Measurements from ENCODE around the gene PSMD1.
A peak's percentile ranks its signal among the peaks of the same experiment; 100 is the strongest.

Gene PSMD1

DNA sequence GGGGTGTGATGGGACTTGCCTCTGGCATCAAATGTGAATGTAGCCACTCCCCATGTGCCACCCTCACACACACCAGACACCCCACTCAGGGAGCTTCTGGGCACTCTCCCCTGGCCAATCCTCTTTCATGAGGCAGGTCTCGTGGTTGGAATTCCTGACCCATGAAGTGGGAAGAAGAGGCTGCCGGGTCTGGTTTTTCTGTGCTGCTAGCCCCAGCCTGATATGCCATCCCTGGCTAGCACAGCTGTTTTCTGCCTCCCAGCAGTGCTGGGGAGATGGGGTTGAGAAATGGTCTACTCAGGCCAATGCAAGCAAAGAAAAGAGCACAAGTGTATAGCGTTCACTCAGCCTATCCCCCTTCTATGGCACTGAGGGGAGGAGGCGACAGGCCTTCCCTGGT is 20.5 kb upstream of the PSMD1 start:
- DNase-seq (ENCODE audit: low read depth in 3 of 3), result no peak

DNA sequence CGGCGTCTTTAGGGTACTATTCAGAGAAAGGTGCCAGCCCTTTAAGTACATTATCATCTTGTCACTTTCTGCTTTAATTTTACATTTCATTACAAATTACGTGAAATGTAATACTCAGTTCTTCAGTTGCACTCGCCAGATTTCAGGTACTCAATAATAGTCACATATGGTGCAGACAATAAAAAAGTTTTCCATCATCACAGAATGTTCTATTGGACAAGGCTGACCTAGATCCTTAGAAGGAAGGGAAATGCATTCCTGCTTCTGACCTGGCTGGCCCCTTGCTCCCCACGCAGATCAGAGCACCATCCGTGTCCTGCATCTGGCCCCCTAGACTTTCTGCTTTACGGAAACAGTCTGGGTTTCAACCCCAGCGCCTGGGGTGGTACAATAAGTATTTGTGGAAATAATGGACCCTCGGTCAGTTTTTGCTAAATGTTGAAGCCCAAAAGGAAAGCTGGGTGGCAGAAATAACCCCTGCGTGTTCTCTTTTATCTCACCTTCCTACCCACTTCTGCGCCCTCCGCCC is 20.0 kb upstream of the PSMD1 start:
- DNase-seq (ENCODE audit: low read depth in 3 of 3), result no peak

DNA sequence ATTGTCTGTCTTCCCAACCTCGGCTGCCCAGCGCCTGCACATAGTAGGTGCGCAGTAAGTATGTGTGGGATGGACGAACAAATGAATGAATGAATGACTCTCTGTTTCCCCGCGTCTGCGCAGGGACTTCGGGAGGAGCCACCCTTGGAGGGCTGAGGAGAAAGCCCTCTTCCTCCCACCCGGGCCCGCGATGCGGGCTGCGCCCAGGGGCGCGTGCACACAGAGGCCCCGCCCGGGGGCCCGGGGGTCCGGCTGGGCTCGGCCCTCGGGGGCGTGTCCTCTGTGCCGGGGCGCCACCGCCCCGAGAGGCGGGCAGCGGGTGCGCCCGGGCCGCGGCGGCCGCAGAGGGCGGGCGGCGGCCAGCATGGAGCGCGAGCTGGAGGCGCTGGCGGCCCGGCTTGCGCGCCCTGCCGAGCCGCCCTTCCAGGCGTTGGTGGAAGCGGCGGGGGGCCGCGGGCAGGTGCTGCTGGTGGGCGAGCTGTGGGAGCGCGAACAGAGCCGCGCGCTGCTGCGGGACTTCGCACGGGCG is 19.4 kb upstream of the PSMD1 start, which contains the start of gene C2orf72:
Gene C2orf72 (plus strand): TSS at position 322 of the 529 bp plus-strand sequence. CDS start 43 bp downstream, at position 365.
- DNase-seq (ENCODE audit: low read depth in 3 of 3), result no peak

DNA sequence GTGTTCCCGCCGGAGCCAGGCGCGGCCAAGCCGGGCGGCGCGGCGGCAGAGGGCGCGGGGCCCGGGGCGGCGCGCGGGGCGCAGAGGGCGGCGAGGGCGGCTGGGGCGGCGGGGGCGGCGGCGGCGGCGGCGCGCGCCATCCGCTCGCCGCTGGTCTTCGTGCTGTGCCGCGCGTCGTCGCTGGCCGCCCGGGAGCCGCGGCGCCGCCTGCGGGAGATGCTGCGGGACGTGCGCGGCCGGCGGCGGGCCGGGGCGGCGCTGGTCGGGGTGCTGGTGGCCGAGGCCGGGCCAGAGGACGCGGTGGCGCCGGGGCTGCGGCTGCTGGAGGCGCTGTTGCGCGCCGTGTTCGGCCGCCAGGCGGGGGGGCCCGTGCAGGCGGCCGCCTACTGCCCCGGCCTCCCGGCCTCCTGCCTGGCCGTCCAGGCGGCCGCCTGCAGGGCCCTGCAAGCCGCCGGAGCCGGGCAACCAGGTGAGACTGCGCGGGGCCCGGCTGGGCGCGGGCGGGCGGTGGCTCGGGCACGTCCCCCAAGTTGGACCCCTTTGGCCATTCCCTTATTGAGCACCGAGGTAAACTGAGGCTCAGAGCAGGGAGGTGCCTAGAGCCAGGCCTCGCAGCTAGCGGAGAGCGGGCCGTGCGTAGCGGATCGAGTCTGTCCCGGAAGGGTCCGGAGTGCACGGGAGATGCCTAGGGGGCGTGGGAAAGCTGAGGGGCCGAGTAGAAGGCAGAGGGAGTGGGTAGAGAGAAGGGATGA is 18.8 kb upstream of the PSMD1 start:
- DNase-seq (ENCODE audit: low read depth in 3 of 3), result no peak

DNA sequence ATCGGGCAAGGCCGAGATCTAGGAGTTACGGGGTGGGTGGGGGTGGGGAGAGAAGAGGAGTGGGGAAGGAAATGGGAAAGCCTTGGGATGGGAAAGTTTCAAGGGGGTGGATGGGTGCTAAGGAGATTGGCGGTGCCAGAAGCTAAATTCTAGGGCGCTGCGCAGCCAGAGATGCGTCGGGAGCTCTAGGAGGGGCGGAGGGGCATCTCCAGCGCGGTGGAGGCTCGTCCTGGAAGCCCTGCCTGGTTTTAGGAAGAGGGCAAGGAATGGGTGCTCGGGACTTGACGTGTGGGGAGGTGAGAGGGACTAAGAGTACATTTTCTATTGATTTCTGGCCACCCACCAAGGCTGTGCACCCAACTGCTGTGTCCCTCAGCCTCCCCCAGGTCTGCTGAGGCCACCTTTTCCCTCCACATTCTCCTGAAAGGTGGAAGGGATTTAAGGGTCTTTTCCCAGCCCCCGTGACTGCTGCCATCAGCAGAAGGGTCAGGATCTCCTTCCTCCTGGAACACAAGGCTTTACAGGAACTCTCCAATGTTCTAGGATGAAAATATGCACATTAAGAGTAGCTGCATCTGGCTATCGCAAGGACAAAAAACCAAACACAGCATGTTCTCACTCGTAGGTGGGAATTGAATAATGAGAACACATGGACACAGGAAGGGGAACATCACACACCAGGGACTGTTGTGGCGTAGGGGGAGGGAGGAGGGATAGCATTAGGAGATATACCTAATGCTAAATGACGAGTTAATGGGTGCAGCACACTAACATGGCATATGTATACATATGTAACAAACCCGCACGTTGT is 18.0 kb upstream of the PSMD1 start:
- DNase-seq (ENCODE audit: low read depth in 3 of 3), result no peak

DNA sequence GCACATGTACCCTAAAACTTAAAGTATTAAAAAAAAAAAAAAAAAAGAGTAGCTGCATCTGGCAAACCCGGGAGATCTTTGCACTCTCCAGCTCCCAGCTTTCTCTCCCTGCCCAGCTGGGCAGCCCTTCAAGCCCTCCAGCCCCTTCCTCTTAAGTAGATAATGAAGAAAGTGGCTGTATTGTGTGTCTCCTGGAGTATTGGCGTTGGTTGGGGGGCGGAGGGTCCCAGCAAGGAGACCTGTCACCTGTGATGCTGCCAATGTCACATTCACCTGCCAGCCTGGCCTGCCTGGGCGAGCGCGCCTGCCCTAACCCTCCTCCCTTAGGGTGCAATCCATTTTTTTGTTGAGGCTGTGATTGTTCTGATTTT is 17.4 kb upstream of the PSMD1 start:
- no peak for DNase-seq (ENCODE audit: low read depth in 3 of 3)

DNA sequence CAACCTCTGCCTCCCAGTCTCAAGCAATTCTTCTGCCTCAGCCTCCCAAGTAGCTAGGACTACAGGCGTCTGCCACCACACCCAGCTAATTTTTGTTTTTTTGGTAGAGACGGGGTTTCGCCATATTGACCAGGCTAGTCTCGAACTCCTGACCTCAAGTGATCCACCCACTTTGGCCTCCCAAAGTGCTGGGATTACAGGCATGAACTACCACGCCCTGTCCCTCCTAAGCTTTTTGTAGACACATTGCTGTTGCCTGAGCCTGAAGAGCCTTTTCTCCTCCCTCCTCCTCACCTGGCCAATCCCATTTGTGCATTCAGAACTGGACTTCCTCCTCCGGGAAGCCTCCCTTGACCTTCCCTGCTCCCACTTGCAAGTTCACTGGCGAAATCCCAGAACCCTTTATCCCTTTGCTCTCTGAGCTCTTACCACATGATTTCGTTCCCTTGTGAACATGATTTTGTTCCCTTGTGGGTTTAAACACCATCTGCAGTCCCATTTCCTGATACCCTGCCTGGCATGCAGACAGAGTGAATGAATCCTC is 16.8 kb upstream of the PSMD1 start:
- no peak for DNase-seq (ENCODE audit: low read depth in 3 of 3)

DNA sequence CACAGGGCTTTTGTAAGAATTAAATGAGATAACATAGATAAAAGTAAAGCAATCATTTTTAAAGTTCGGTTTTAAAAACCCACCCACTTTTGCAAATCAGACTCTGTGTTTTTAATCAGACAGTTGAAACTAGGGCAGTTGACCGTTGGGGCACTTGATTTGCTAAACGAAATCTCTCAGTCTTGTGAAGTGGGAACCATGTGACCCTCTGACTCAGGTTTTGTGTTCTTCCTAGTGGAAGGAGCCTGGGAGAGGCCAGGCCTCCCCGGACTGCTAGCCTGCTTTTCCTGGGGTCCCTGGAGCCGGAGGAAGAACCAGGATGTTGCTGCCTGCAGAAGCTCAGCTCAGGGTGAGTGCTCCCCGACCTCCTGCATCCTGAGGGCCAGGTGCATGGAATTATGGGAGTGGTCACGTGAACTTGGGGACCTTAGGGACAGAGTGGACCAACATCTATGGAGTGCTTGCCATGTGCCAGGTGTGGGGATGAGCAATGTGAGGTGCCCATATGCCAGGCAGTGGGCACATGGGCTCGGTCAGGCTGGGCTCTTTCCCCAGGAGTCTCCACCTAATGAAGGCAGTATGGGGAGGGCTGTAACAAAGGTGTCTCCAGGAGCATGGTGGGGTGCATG is 15.5 kb upstream of the PSMD1 start:
- DNase-seq (ENCODE audit: low read depth in 3 of 3), result no peak

DNA sequence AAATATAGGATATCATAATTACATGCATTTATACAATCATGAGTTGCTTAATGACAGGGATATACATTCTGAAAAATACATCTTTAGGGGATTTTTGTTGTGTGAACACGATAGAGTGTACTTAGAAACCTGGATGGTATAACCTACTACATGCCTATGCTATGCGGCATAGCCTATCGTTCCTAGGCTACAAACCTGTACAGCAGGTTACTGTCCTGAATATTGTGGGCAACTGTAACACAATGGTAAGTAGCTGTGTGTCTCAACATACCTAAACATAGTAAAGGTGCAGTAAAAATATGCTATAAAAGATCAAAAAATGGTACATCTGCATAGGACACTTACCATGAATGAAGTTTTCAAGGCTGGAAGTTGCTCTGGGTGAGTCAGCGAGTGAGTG is 12.9 kb upstream of the PSMD1 start:
- no peak for DNase-seq (ENCODE audit: low read depth in 3 of 3)

DNA sequence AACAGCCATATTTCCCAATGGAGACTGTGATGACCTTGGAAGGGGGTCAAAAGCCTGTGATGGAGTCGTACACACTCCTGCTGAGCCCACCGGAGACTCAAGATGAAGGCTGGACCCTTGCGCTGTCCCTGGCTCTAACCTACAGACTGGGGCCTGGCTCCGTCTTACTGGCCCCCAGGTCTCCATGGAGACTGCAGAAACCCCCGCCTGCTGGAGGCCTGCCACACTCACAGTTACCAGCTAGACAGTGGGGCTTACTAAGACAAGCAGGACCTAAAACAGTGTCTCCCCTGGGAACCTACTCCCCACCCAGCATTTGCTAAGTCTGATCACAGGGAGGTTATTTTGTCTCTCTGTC is 9.8 kb upstream of the PSMD1 start:
- no peak for DNase-seq (ENCODE audit: low read depth in 3 of 3)

DNA sequence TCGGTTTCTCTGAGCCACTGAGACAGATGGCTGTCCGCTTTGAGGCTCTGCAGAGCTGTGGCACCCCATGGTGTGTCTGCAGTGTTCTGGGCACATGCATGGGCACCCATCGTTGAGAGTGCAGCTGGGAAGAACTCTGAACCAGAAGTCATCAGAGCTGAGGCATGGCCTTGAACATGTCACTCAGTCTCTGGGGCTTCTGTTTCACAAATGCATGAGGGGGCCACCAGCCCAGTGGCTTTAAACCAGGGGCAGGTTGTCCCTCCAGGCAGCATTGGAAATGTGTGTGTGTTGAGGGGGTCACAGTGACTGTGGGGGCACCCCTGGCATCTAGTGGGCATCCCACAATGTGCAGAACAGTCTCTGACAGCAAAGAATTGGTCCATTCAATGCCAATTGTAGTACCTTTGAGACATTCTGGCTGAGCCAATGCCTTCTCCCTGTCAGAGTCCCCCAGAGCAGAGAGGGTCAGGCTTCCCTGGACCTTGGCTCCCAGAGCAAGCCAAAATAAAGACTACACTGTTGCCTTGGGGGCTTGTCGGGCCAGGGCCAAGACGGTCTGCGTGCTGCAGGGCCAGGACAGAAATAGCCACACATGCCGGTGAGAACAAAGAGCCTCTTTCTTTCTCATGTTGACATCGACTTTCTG is 9.3 kb upstream of the PSMD1 start:
- no peak for DNase-seq (ENCODE audit: low read depth in 3 of 3)

DNA sequence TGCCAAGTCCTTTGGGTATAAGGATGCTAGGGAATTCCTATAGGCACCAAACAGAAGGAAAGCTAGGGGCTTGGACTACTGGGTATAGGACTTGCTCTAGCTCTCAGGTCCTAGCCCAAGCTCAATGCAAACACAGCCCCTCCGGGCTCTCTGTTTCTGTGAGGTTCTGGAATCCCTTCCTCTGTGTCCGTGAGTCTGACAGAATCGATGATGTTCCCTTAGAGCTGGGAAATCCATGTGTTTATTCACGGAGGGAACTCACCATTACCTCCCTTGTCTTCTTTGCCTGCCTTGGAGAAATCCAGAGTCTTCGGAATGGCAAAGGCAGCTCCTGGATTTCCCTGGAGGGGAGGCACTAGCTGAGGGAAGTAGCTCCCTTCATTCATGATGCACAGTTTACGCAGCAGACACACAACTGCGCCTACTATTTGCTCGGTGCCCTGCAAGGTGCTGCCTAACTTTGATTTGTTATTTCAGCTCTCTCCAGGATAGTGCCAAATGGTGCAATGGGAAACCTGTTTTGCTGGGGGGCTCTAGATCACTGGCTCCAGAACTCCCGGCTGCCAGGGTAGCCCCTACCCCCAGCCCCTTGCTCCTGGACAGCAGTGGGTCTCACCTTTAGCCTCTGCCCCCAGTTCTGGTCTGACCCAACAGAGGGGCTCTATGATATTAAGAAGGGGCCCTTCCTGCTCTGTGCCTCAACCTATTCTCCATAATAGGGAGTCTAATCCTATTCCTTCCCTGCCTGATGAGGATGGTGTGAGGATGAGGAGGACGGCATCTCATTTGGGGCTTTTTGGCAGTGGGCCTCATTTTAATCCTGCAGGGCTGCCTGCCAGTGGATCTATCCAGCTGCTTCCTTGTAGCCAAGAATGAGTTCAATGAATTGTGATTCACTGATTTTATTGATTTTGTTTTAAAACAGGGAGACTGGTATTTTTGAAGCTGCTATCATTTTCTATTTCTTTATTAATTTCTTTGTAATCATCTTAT is 8.4 kb upstream of the PSMD1 start:
- DNase-seq (ENCODE audit: low read depth in 3 of 3), result no peak

DNA sequence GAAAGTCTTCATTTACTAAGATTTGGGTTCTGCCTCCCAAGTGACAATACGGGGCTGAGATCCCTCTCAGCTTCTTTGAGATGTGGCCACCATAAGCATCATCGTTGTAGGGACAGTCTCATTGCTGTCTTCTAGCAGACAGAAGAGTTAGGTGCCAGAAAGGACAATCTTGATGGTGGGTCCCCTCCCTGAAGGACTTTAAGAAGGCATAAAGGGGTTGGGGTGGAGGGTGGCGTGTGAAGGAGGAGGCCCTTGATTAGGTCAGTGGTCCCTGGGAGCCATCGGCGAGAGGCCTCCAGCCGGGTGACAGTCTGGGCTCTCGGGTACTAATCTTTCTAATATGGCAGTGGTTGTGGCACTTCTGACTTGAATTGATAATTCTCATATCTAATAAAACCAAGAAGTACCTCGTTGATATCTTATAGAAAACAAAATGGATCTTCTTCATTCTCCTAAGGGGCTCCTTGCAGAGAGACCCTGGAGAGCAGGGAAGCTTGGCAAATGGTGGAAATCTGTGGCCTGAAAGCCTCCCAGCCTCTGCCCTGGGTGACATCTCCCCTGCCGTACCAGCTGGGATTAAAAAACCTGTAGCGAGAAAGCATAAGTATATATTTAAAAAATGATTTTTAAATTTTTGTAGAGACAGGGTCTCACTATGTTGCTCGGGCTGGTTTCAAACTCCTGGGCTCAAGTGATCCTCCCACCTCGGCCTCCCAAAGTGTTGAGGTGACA is 7.2 kb upstream of the PSMD1 start:
- DNase-seq (ENCODE audit: low read depth in 3 of 3), result no peak

DNA sequence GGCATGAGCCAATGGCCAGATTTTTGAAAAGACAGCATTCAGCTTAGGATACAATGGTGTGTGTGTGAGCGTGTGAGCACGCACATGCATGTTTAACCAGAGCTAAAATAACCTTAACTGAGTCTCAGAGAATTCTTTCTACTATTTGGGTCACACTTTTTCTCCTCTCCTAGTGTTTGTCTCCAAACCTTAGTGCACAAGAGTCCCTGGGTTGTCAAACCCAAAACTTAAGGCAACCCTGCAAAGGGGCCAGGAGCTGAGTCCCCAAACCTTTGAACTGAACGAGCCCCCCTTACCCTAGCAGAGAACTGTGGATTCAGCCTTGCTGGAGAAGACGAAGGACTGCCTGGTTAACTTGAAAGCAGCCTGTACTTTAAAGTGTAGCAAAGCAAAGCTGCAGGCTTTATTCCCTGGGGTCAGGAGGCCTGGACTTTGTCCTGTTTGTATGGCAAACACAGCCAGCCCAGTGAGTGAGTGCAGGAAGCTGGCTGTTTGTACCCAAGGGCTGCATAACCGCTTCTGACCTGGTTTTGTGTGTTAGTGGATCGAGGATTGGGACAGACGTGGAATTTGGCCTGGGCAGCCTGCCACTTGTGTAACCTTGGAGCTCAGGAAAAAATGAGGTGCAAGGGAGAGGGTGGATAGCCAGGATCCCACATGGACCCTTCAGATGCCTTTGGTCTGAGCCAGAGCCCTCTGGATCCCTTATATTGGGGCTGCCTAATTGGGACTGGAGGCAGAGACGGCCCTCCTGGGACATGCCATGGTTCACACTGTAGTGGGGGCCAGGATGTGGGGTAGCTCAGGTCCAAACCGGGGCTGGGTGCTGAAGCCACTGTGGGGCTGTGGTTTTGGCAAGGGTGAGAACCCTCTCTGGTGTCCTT is 6.4 kb upstream of the PSMD1 start:
- no peak for DNase-seq (ENCODE audit: low read depth in 3 of 3)

DNA sequence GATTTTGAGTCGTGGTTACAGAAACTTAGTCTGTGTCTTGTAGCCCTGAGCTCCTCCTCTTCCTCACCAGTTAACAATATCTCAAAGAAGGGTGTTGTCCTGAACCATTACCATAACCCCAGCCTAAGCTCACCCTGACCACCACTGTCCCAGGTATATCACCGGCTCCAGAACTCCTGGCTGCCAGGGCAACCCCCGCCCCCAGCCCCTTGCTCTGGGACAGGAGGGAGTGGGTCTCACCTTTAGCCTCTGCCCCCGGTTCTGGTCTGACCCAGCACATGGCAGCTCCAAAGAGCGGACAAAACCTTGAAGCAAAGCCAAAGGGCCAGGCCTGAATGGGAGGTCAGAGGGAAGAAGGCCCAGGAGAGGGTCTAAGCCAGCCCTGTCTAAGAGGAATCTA is 5.6 kb upstream of the PSMD1 start:
- no peak for DNase-seq (ENCODE audit: low read depth in 3 of 3)

DNA sequence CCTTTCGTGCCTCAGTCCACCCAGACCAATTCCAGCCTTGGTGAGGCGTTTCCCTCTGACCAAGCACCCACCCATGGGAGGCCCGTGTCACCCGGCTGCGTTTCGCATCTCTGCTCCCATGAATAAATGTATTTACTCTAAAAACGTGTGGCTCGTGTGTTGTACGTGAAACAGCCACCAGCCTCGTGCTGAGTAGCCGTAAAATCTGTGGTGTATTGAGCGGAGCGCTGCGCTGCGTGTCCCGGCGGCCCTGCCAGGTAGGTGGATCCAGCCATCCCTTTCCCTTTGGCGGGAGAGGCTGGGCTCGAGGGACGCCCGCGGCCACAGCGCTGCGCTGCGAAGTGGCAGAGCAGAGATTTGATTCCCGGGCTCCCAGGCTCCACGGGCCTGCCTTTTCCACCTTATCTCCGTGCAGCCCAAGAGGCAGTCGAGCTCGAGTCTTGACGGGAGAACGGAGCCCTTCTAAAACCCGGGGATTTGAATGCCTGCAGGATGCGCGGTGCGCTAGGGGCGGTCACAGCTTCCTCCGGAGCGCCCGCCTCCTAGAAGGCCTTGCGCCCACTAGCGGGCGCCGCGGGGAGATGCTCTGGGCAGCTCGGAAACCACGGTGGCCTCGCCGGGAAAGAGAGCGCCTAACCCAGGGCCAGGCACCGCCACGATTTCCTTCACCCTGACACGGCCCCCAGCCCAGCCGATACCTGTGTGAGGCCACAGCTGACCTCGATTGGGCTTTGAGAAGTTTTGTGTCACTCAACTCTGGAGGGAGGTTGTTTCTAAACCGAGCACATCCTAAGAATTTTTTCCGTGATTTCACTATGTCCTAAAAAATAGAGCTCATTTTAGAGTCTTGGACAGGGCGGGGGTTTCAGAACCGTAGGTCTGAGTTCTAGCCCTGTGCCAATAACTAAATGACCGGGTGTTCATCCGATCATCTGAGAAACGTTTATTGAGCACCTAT is 3.9 kb upstream of the PSMD1 start:
- DNase-seq (ENCODE audit: low read depth in 3 of 3), result peak; percentile 70 to 80 (median 78)

DNA sequence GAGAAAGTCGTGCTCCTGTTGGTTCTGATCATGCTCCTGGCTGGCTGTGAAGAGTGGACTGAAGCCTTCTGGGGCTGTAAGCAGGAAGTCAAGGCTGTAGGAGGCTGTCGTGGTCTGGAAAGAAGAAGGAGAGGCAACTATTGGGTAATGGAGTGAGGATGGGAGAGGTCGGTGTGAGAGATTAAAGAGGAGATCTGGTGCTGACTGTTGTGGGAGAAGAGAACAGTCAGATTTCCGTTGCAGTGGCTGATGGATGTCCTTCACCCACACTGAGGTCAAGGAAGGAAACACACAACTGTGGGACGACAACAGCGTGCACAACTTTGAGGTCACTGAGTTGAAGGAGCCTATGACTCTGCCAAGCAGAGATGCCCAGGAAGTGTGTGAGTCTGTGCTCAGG is 2.8 kb upstream of the PSMD1 start:
- DNase-seq (ENCODE audit: low read depth in 3 of 3), result no peak

Data from stimulated activated CD4-positive, alpha-beta T cell treated with anti-CD3 and anti-CD28 coated beads, TNF-alpha, amount 100 ng/mL, for 48 hours (primary cell).